ENCODE results near the gene SLC34A1.
A peak's percentile ranks its signal among the peaks of the same experiment; 100 is the strongest.

SLC34A1 gene

DNA sequence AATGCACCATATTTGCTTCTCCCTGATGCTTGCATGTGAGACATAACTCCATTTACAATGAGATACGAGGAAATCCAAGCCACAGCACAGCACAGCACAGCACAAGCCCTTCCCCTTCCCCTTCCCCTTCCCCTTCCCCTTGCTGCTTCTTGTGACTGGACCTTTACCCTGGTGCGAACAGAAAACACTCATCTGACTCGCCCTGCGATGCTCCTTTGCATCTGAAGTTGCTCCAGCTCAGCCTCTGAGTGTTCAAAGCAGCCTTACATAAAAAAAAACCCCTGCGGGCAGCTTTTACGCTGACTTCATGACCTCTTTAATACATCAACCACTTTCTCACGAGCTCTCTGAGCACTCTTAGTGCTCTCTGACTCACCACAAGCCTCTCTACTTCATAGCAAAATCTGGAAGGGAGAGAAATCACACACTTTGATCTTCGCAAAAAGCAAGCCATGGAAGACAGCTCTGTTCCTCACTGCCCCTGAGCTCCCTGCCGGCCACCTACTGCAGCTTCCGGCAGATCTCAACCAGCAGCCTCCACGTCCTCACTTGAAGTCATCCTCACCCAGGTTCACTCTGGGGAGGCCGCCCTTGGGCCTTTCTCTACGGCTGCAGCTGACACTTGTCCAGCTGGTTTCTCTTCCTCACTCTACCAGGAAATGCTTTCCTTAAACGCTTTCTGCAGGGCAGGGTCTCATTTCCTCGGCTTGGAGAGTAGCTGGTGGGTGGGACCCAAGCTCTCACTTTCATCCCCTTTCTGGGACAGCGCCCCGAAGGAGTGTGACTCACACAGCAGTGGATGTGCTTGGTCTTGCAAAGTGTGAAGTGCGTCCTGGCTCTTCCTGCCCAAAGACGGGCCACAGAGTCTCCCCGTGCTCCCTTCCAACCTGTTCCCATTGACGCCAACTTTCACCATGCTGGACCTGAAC lies 5.3 kb downstream of the SLC34A1 start:
- DNase-seq (ENCODE audit: low read depth), result peak; percentile 96
- no peak overlapping the region for H3K4me3 ChIP-seq (ENCODE audit: low read depth, low read length)
- TF ChIP-seq, protein P1, sequence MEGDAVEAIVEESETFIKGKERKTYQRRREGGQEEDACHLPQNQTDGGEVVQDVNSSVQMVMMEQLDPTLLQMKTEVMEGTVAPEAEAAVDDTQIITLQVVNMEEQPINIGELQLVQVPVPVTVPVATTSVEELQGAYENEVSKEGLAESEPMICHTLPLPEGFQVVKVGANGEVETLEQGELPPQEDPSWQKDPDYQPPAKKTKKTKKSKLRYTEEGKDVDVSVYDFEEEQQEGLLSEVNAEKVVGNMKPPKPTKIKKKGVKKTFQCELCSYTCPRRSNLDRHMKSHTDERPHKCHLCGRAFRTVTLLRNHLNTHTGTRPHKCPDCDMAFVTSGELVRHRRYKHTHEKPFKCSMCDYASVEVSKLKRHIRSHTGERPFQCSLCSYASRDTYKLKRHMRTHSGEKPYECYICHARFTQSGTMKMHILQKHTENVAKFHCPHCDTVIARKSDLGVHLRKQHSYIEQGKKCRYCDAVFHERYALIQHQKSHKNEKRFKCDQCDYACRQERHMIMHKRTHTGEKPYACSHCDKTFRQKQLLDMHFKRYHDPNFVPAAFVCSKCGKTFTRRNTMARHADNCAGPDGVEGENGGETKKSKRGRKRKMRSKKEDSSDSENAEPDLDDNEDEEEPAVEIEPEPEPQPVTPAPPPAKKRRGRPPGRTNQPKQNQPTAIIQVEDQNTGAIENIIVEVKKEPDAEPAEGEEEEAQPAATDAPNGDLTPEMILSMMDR (conservative IDR thresholded peaks at IDR 0.05; ENCODE audit: low read depth, low read length), result peak; percentile 13

DNA sequence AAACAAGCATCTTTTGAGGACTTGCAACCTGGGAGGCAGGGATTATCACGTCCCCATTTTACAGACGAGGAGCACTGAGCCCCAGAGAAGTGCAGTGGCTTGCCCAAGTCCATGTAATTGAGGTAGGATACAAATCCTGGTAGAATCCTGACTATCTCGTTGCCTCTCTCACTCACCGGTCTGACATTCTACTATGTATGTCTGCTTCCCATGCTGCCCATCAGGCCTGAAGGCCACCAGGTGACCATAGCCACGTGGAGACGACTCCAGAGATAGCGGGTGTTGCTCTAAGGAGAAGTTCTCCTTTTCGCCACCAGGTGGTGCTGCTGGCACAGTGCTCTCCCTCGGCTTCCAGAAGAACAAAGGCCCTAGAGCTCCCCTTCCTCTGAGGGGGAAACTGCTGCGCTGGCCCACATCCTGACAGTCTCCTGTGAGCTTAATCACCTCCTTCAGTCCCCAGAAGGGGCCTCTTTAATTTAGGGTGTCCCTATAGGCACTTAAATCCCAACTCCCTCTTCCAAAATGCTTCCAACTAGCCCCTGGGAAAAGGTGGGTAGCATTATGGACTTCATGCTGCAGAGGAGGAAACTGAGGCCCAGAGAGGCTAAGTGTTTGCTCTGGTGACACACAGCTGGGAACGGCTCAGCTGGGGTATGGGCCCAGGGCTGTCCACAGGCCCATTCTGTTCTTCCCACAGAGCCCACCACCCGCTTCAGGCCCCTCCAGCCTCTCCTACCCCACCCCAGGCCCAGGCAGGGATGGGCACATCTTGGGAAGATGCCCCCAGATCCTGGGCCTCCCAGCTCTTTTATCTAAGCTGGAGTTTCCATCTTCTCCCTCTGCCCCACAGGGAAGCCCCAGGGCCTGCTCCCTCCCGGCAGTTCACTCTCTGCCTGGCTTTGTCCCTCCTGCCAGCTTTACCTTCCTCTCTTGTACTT lies 6.4 kb downstream of the SLC34A1 start:
- peak; percentile 88 for DNase-seq (ENCODE audit: low read depth)
- H3K4me3 ChIP-seq (ENCODE audit: low read depth, low read length), result no peak overlapping the region
- TF ChIP-seq, protein P1 (conservative IDR thresholded peaks at IDR 0.05; ENCODE audit: low read depth, low read length), result peak; percentile 94

DNA sequence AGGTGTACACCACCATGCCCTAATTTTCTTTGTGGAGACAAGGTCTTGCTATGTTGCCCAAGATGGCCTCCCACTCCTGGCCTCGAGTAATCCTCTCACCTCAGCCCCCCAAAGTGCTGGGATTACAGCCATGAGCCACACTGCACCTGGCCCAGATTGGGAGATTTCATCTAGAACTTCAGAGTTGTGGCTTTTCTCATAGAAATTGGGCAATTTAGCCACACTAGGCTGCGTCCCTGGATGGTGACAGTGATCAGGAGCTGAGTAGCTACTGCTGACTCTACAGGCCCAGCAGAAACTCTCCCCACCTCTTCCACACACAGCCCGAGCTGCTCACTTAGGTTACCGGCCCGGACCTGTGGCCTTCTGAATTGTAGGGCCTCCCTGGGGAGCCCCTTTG lies 8.5 kb downstream of the SLC34A1 start:
- TF ChIP-seq, protein P1 (conservative IDR thresholded peaks at IDR 0.05; ENCODE audit: low read depth, low read length), result no peak

DNA sequence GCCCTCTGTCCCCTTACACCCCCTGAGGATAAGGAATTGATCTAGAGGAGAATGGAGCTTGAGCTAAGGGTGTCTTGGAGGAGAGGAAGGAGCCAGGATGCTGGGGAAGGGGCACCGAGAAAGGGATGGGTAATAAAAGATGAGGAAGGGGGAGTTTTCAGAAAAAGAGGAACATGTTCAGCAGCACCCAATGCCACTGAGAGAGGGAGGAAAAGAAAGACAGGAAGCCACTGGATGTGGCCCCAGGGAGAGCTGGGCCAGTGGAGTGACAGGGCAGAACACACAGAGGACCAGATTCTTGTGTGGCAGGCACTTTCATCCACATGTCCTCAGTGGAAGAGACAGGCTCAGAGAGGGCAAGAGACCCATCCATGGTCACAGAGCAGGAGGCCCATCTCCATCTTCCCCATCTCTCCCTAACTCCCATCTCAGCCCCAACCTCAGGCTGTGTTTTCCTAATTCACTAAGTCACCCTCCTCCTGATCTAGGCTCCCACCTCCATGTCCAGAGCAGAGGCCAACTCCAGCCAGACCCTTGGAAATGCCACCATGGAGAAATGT lies 9.1 kb downstream of the SLC34A1 start:
- DNase-seq (ENCODE audit: low read depth), result no peak
- TF ChIP-seq, protein P1 (conservative IDR thresholded peaks at IDR 0.05; ENCODE audit: low read depth, low read length), result no peak
- H3K4me3 ChIP-seq (ENCODE audit: low read depth, low read length), result no peak overlapping the region

More for the DNA sequence above, 8.5 kb downstream of the SLC34A1 start:
- DNase-seq (ENCODE audit: low read depth), result no peak
- no peak overlapping the region for H3K4me3 ChIP-seq (ENCODE audit: low read depth, low read length)

DNA sequence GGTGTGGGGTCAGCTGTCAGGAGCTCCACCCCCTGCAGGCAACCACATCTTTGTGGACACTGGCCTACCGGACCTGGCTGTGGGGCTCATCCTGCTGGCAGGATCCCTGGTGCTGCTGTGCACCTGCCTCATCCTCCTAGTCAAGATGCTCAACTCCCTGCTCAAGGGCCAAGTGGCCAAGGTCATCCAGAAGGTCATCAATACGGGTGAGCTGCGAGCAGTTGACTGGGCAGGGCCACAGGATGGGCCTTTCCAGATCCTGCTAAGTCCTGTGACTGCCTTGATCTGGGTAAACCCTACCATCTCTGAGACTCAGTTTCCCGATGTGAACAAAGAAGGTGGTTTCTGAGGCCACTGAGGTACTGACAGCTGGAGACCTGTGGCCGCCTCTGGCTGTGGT lies 9.8 kb downstream of the SLC34A1 start:
- no peak for DNase-seq (ENCODE audit: low read depth)
- TF ChIP-seq, protein P1 (conservative IDR thresholded peaks at IDR 0.05; ENCODE audit: low read depth, low read length), result no peak
- no peak overlapping the region for H3K4me3 ChIP-seq (ENCODE audit: low read depth, low read length)

DNA sequence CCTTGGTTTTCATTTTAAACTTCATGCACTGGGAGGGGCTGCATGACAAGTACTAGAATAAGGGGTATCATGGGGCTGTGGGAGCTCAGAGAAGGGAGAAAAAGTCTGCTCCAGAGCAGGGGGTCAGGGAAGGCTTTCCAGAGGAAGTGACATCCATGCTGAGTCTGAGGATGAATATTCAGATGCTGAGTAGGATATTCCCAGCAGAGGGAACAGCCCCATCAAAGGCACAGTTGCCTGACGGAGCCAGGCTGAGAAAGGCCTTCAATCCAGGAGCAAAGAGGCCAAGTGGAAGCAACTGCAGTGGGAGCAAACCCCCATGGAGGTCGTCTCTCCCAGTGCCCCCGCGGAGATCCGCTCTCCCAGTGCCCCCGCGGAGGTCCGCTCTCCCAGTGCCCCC lies 11.8 kb downstream of the SLC34A1 start:
- H3K4me3 ChIP-seq (ENCODE audit: low read depth, low read length), result no peak overlapping the region
- TF ChIP-seq, protein P1 (conservative IDR thresholded peaks at IDR 0.05; ENCODE audit: low read depth, low read length), result no peak
- DNase-seq (ENCODE audit: low read depth), result no peak

Data from choroid plexus epithelial cell (primary cell).